DOHH2 (cell line): Measurements from ENCODE around the gene MPRIP.

ENCODE experiments used
- H3F3A ChIP-seq: fragments of 200-600 bp; sonication (generic), shearing (Covaris generic); 2 replicates; pipeline ENCODE4 v1.6.0; 2016; ENCODE audit warnings: antibody characterized with exemption, mild to moderate bottlenecking; ENCODE audit not compliant: control insufficient read depth, insufficient read depth
- H3K27ac ChIP-seq: fragments of 200-600 bp; sonication (generic); 2 replicates; pipeline ENCODE4 v1.5.1; 2014; ENCODE audit warnings: low read depth, mild to moderate bottlenecking, low read length, moderate library complexity
- H3K27me3 ChIP-seq: fragments of 200-600 bp; sonication (generic); 2 replicates; pipeline ENCODE4 v1.6.1; 2014; ENCODE audit warnings: mild to moderate bottlenecking, low read length, mixed read lengths; ENCODE audit not compliant: control insufficient read depth
- H3K36me3 ChIP-seq: fragments of 200-600 bp; sonication (generic); 2 replicates; pipeline ENCODE4 v1.6.1; 2014; ENCODE audit warnings: mild to moderate bottlenecking, low read length, moderate library complexity, mixed read lengths; ENCODE audit not compliant: control insufficient read depth
- H3K4me1 ChIP-seq: fragments of 200-600 bp; sonication (generic); 2 replicates; pipeline ENCODE4 v1.6.1; 2014; ENCODE audit warnings: mild to moderate bottlenecking, low read length, mixed read lengths; ENCODE audit not compliant: control insufficient read depth
- H3K4me2 ChIP-seq: fragments of 200-600 bp; sonication (generic); 2 replicates; pipeline ENCODE4 v1.6.0; 2014; ENCODE audit warnings: mild to moderate bottlenecking, low read length, moderate library complexity
- H3K4me3 ChIP-seq: fragments of 200-600 bp; sonication (generic); 2 replicates; pipeline ENCODE4 v1.5.1; 2014; ENCODE audit warnings: mild to moderate bottlenecking, low read length, mixed read lengths
- H3K79me2 ChIP-seq: fragments of 200-600 bp; sonication (generic); 2 replicates; pipeline ENCODE4 v1.6.1; 2014; ENCODE audit warnings: mild to moderate bottlenecking, low read length, mixed read lengths; ENCODE audit not compliant: control insufficient read depth
- H3K9me2 ChIP-seq: fragments of 200-600 bp; sonication (generic); replicated peaks from 2 replicates; pipeline ENCODE4 v1.6.1; 2014; ENCODE audit warnings: mild to moderate bottlenecking, low read length, mixed read lengths; ENCODE audit not compliant: control insufficient read depth
- H3K9me3 ChIP-seq: fragments of 200-600 bp; sonication (generic); 2 replicates; pipeline ENCODE4 v1.6.1; 2014; ENCODE audit warnings: antibody characterized with exemption, low read length, mixed read lengths; ENCODE audit not compliant: control insufficient read depth, insufficient read depth
- H4K20me1 ChIP-seq: fragments of 200-600 bp; sonication (generic); 2 replicates; pipeline ENCODE4 v1.6.0; 2014; ENCODE audit warnings: low read depth, mild to moderate bottlenecking, antibody characterized with exemption, low read length, moderate library complexity; ENCODE audit not compliant: control insufficient read depth, insufficient read depth
- CTCF ChIP-seq: fragments of 200-600 bp; sonication (generic); IDR thresholded peaks from one replicate; pipeline ENCODE4 v1.5.1; 2014; ENCODE audit warnings: antibody characterized with exemption, mild to moderate bottlenecking, low read depth, low read length; ENCODE audit not compliant: poor library complexity, severe bottlenecking
- EZH2phosphoT487 ChIP-seq: fragments of 200-600 bp; sonication (generic); IDR thresholded peaks from 2 replicates; pipeline ENCODE4 v1.6.1; 2017; ENCODE audit warnings: borderline replicate concordance, mild to moderate bottlenecking, antibody characterized with exemption, low read length, moderate library complexity, mixed read lengths

MPRIP gene

GRCh38 chr17:17039911-17040310, 2.3 kb upstream of the MPRIP start:
- H3K4me1 ChIP-seq: peaks cover 29% of the 10 kb centered on the region
- H3F3A ChIP-seq: peaks cover 7% of the 10 kb centered on the region
- no peaks in the 10 kb centered on the region for H3K27me3 ChIP-seq
- peaks cover 23% of the 10 kb centered on the region for H3K79me2 ChIP-seq
- no peaks in the 10 kb centered on the region for H3K9me3 ChIP-seq
- TF ChIP-seq EZH2phosphoT487 (no peak), CTCF (no peak)
- no peaks in the 10 kb centered on the region for H3K36me3 ChIP-seq
- no peak overlapping the region for H3K27ac ChIP-seq
- no peaks in the 10 kb centered on the region for H3K9me2 ChIP-seq
- H3K4me2 ChIP-seq: no peak overlapping the region
- H4K20me1 ChIP-seq: peaks cover 16% of the 10 kb centered on the region
- no peak overlapping the region for H3K4me3 ChIP-seq

GRCh38 chr17:17041018-17041521, 1.2 kb upstream of the MPRIP start:
- Histone ChIP-seq H4K20me1 (peaks cover 18% of the 10 kb centered on the region), H3K9me3 (0 out of 2 replicates have a peak, but pooled peaks cover 1% of the 10 kb centered on the region), H3K4me2 (peak overlapping the region; percentile 85), H3F3A (peaks cover 7% of the 10 kb centered on the region), H3K79me2 (peaks cover 35% of the 10 kb centered on the region), H3K4me1 (peaks cover 40% of the 10 kb centered on the region), H3K27me3 (no peaks in the 10 kb centered on the region), H3K9me2 (no peaks in the 10 kb centered on the region), H3K4me3 (no peak overlapping the region), H3K27ac (no peak overlapping the region), H3K36me3 (peaks cover 2% of the 10 kb centered on the region; the same call in 1 of the 2 replicates)
- TF ChIP-seq CTCF (no peak), EZH2phosphoT487 (no peak)

- Histone ChIP-seq H3K9me2 (no peaks in the 10 kb centered on the region), H4K20me1 (peaks cover 20% of the 10 kb centered on the region), H3K36me3 (peaks cover 3% of the 10 kb centered on the region; the same call in 1 of the 2 replicates), H3K4me3 (peak overlapping the region; percentile 72), H3K4me1 (peaks cover 42% of the 10 kb centered on the region), H3K27me3 (no peaks in the 10 kb centered on the region), H3K9me3 (0 out of 2 replicates have a peak, but pooled peaks cover 3% of the 10 kb centered on the region), H3F3A (peaks cover 7% of the 10 kb centered on the region), H3K79me2 (peaks cover 42% of the 10 kb centered on the region), H3K4me2 (peak overlapping the region; percentile 85), H3K27ac (no peak overlapping the region)
- TF ChIP-seq EZH2phosphoT487 (no peak), CTCF (no peak)
These were observed 480 bp upstream of the MPRIP start for GRCh38 chr17:17041571-17042383.
